ENCODE data around the gene DLGAP1. TPM values are rescaled to one million over a fixed set of nuclear protein-coding genes. Genes with fewer than 3 reads are reported as not detected.

Gene DLGAP1
- total and polyA plus RNA-seq, 2 of the 8 experiments (the other 6 are each of a cell fraction or from before 2014, with no cell fraction given) = 11.8 to 16.9 TPM

GRCh38 chr18:3552305-3552704, 902.8 kb downstream of the DLGAP1 start:
- Histone ChIP-seq H2BK120ac (replicated peaks; ENCODE audit: low read depth, low read length) (no peak overlapping the region), H3K23ac (ENCODE audit: insufficient read length) (no peak overlapping the region), H2AK5ac (ENCODE audit: low read depth, low read length) (peak overlapping the region; percentile 54; the same call in 1 of the 2 replicates), H4K20me1 (replicated peaks in 1 of 2; ENCODE audit: control insufficient read depth in 1 of 2, insufficient read depth in 2 of 2, low read length in 2 of 2) (no peaks in the 10 kb centered on the region), H4K5ac (ENCODE audit: insufficient read length, low read depth, low read length) (no peak overlapping the region), H3K4me3 (ENCODE audit: extremely low read depth in 1 of 4, insufficient read depth in 2 of 4, low read depth in 3 of 4, low read length in 4 of 4) (no peak overlapping the region), H2BK12ac (ENCODE audit: low read depth, low read length) (peak overlapping the region; percentile 93), H3K4me2 (ENCODE audit: insufficient read depth in 1 of 2, low read depth in 2 of 2, low read length in 2 of 2) (no peak overlapping the region), H3K18ac (ENCODE audit: extremely low read depth, low read length) (no peak overlapping the region; the same call in 1 of the 2 replicates), H2BK5ac (ENCODE audit: low read depth, low read length) (peak overlapping the region; percentile 85; the same call in 1 of the 2 replicates), H3K36me3 (ENCODE audit: control insufficient read depth in 2 of 4, insufficient read depth in 4 of 4, low read length in 3 of 4) (no peaks in the 10 kb centered on the region), H3K4ac (replicated peaks; ENCODE audit: insufficient read length, low read depth, low read length) (no peak overlapping the region), H3K79me1 (ENCODE audit: low read depth, low read length) (no peaks in the 10 kb centered on the region), H4K91ac (replicated peaks; ENCODE audit: insufficient read length, low read length) (no peak overlapping the region), H3K27ac (ENCODE audit: low read depth, low read length) (no peak overlapping the region), H4K8ac (ENCODE audit: extremely low read depth, insufficient read depth, low read length) (no peak overlapping the region), H3K9me3 (ENCODE audit: insufficient read depth in 2 of 2, low read depth in 1 of 2, low read length in 1 of 2) (no peaks in the 10 kb centered on the region), H3K14ac (ENCODE audit: insufficient read length) (no peak overlapping the region), H2AFZ (ENCODE audit: low read length) (no peak overlapping the region), H3K9ac (replicated peaks in 1 of 4; ENCODE audit: extremely low read depth in 1 of 4, low read depth in 3 of 4, low read length in 3 of 4) (no peak overlapping the region), H3K27me3 (replicated peaks in 1 of 4; ENCODE audit: control insufficient read depth in 3 of 4, extremely low read depth in 1 of 4, insufficient read depth in 3 of 4, low read length in 3 of 4) (no peaks in the 10 kb centered on the region), H3K23me2 (ENCODE audit: low read depth, low read length) (peaks cover 3% of the 10 kb centered on the region; the same call in 1 of the 2 replicates), H2BK15ac (ENCODE audit: low read length) (no peak overlapping the region; the same call in 1 of the 2 replicates), H3K4me1 (replicated peaks in 1 of 4; ENCODE audit: control insufficient read depth in 3 of 4, insufficient read depth in 4 of 4, low read length in 3 of 4) (peaks cover 4 to 17% (median 11%) of the 10 kb centered on the region in 4 experiments), H3K56ac (replicated peaks; ENCODE audit: insufficient read length, low read depth, low read length) (no peak overlapping the region), H3K79me2 (ENCODE audit: control insufficient read depth in 1 of 2, insufficient read depth in 2 of 2, low read length in 2 of 2) (no peaks in the 10 kb centered on the region), H2BK20ac (ENCODE audit: low read length) (peak overlapping the region; percentile 51; the same call in 1 of the 2 replicates)
- FAIRE-seq (no peak), DNase-seq (ENCODE audit: low read depth in 1 of 2, low spot score in 2 of 2) (no peak)
- CTCF ChIA-PET (ENCODE audit: partially characterized antibody) = interaction anchor here (0.6 kb wide), 2 partner anchors 201 to 256 kb away, joined by 3 read pairs; no protein-coding TSS in a partner anchor
- POLR2A ChIA-PET (ENCODE audit: partially characterized antibody) = interaction anchor here (0.6 to 1.3 kb wide), 2 partner anchors 11 to 171 kb away, joined by 3 read pairs; no protein-coding TSS in a partner anchor
- WGBS, 2 experiments (ENCODE audit: extremely low coverage in 1 of 2, insufficient coverage in 1 of 2, insufficient read length in 1 of 2, insufficient replicate concordance in 2 of 2, low coverage in 1 of 2, low lambda C conversion rate in 2 of 2, missing lambda C conversion rate in 1 of 2) = 88% methylated on average over 3 of the region's 3 CpGs; no CpG with 5 or more reads in 1 of the 2 experiments
- no peak for TF ChIP-seq KDM5A (IDR thresholded peaks at IDR 0.05; ENCODE audit: low read length)
- no peak for TF ChIP-seq BRCA1 (IDR thresholded peaks at IDR 0.05; ENCODE audit: low read depth, low read length)
- TF ChIP-seq RFX5 (IDR thresholded peaks at IDR 0.05; ENCODE audit: borderline replicate concordance, low read depth, low read length) = no peak
- no peak for TF ChIP-seq FOSL1 (IDR thresholded peaks at IDR 0.05; ENCODE audit: insufficient read depth, low read depth, low read length)
- TF ChIP-seq POU5F1 (IDR thresholded peaks at IDR 0.05; ENCODE audit: low read depth, low read length) = no peak
- TF ChIP-seq KDM4A (IDR thresholded peaks at IDR 0.05; ENCODE audit: low read depth, low read length, severe bottlenecking) = no peak
- no peak for TF ChIP-seq SIRT6 (IDR thresholded peaks at IDR 0.05; ENCODE audit: low read length)
- no peak for TF ChIP-seq TCF12 (IDR thresholded peaks at IDR 0.05; ENCODE audit: low read depth, low read length)
- no peak for TF ChIP-seq CBX8 (IDR thresholded peaks at IDR 0.05; ENCODE audit: borderline replicate concordance, low read depth, low read length)
- TF ChIP-seq RBBP5 (IDR thresholded peaks at IDR 0.05; ENCODE audit: borderline replicate concordance, low read depth, low read length) = no peak
- TF ChIP-seq TAF7 (optimal IDR thresholded peaks at IDR 0.05; ENCODE audit: borderline replicate concordance, low read depth, low read length) = no peak
- TF ChIP-seq GABPA (IDR thresholded peaks at IDR 0.05; ENCODE audit: borderline replicate concordance, insufficient read depth, low read length) = no peak
- TF ChIP-seq GTF2F1 (IDR thresholded peaks at IDR 0.05; ENCODE audit: borderline replicate concordance, low read depth, low read length) = no peak
- TF ChIP-seq HDAC2 (IDR thresholded peaks at IDR 0.05; ENCODE audit: borderline replicate concordance in 1 of 2, low read depth in 2 of 2, low read length in 2 of 2) = no peak
